ENCODE measurements around the gene TRAF7. TPM values are rescaled to one million over a fixed set of nuclear protein-coding genes. Genes with fewer than 3 reads are reported as not detected.

The TRAF7 gene
- polyA plus RNA-seq, 1 donor from 2014 or later = 30.9 TPM

GRCh38 chr16:2170080-2170479, 14.5 kb downstream of the TRAF7 start:
- H3K9ac ChIP-seq (ENCODE audit: low read length) = no peak overlapping the region
- H3F3A ChIP-seq (ENCODE audit: insufficient read depth, low read length, poor library complexity, severe bottlenecking) = no peaks in the 10 kb centered on the region
- no peaks in the 10 kb centered on the region for H3K36me3 ChIP-seq (ENCODE audit: insufficient read depth, low read length)
- H3K4me3 ChIP-seq (ENCODE audit: low read length) = no peak overlapping the region
- H3K27ac ChIP-seq (ENCODE audit: low read length) = no peak overlapping the region
- no peaks in the 10 kb centered on the region for H4K20me1 ChIP-seq (ENCODE audit: insufficient read depth)
- H3K4me2 ChIP-seq (ENCODE audit: low read length) = no peak overlapping the region
- H3K27me3 ChIP-seq (ENCODE audit: insufficient read depth, low read depth, low read length) = no peaks in the 10 kb centered on the region
- H3K79me2 ChIP-seq (replicated peaks; ENCODE audit: insufficient read depth, low read length) = no peaks in the 10 kb centered on the region
- H3K9me3 ChIP-seq (ENCODE audit: low read length) = no peaks in the 10 kb centered on the region
- no peak overlapping the region for H2AFZ ChIP-seq (ENCODE audit: low read depth, low read length)
- TF ChIP-seq TAF1 (IDR thresholded peaks at IDR 0.05; ENCODE audit: low read depth) = no peak
- TF ChIP-seq, protein P1, sequence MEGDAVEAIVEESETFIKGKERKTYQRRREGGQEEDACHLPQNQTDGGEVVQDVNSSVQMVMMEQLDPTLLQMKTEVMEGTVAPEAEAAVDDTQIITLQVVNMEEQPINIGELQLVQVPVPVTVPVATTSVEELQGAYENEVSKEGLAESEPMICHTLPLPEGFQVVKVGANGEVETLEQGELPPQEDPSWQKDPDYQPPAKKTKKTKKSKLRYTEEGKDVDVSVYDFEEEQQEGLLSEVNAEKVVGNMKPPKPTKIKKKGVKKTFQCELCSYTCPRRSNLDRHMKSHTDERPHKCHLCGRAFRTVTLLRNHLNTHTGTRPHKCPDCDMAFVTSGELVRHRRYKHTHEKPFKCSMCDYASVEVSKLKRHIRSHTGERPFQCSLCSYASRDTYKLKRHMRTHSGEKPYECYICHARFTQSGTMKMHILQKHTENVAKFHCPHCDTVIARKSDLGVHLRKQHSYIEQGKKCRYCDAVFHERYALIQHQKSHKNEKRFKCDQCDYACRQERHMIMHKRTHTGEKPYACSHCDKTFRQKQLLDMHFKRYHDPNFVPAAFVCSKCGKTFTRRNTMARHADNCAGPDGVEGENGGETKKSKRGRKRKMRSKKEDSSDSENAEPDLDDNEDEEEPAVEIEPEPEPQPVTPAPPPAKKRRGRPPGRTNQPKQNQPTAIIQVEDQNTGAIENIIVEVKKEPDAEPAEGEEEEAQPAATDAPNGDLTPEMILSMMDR (IDR thresholded peaks at IDR 0.05; ENCODE audit: poor library complexity, severe bottlenecking) = no peak
- TF ChIP-seq EZH2 (IDR thresholded peaks at IDR 0.05; ENCODE audit: borderline replicate concordance, insufficient read depth, low read length, poor library complexity, severe bottlenecking) = no peak
- TF ChIP-seq SMC3 (conservative IDR thresholded peaks at IDR 0.05; ENCODE audit: poor library complexity) = no peak
- no peak for TF ChIP-seq MXI1 (conservative IDR thresholded peaks at IDR 0.05; ENCODE audit: poor library complexity, severe bottlenecking)
- no peak for TF ChIP-seq EP300 (conservative IDR thresholded peaks at IDR 0.05; ENCODE audit: poor library complexity, severe bottlenecking)
- no peak for TF ChIP-seq RAD21 (conservative IDR thresholded peaks at IDR 0.05)
- H3K9me2 ChIP-seq (ENCODE audit: insufficient read depth, low read length) = no peaks in the 10 kb centered on the region

DNA sequence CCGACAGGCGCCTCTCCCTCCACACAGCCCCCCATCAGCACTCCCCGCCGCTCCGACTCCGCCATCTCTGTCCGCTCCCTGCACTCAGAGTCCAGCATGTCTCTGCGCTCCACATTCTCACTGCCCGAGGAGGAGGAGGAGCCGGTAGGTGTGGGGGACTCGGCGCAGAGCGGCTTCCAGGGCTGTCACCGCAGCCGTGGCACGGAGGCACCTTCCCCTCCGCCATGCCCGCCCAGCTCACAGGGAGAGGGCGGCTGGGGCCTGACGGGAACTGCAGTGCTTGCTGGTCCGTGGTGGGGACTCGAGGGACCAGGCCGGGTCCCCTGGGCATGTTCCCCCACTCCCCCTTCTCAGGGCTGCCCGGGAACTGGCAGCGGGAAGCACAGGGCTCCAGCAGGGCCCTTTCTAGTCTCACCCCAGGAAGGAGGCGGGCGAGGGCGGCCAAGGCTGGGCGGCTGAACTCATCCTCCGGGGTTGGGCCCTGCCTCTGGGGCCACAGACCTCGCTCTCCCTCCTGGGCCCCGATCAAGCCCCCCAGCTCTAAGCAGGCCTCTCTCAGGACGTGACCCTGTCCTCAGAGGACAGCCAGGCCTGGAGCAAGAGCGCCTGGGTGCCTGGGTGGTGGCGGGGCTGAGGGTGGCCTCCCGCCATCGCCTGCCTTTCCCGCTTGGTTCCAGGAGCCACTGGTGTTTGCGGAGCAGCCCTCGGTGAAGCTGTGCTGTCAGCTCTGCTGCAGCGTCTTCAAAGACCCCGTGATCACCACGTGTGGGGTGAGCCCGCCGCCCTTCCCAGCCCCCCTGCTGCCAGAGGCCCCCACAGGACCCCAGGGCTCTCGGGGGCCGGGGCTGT, 15.2 kb downstream of the TRAF7 start:
- no peaks in the 10 kb centered on the region for H4K20me1 ChIP-seq (ENCODE audit: insufficient read depth)
- no peak overlapping the region for H3K27ac ChIP-seq (ENCODE audit: low read length)
- H3K79me2 ChIP-seq (replicated peaks; ENCODE audit: insufficient read depth, low read length) = no peaks in the 10 kb centered on the region
- TF ChIP-seq TAF1 (IDR thresholded peaks at IDR 0.05; ENCODE audit: low read depth) = no peak
- no peak for TF ChIP-seq EZH2 (IDR thresholded peaks at IDR 0.05; ENCODE audit: borderline replicate concordance, insufficient read depth, low read length, poor library complexity, severe bottlenecking)
- TF ChIP-seq, protein P2, sequence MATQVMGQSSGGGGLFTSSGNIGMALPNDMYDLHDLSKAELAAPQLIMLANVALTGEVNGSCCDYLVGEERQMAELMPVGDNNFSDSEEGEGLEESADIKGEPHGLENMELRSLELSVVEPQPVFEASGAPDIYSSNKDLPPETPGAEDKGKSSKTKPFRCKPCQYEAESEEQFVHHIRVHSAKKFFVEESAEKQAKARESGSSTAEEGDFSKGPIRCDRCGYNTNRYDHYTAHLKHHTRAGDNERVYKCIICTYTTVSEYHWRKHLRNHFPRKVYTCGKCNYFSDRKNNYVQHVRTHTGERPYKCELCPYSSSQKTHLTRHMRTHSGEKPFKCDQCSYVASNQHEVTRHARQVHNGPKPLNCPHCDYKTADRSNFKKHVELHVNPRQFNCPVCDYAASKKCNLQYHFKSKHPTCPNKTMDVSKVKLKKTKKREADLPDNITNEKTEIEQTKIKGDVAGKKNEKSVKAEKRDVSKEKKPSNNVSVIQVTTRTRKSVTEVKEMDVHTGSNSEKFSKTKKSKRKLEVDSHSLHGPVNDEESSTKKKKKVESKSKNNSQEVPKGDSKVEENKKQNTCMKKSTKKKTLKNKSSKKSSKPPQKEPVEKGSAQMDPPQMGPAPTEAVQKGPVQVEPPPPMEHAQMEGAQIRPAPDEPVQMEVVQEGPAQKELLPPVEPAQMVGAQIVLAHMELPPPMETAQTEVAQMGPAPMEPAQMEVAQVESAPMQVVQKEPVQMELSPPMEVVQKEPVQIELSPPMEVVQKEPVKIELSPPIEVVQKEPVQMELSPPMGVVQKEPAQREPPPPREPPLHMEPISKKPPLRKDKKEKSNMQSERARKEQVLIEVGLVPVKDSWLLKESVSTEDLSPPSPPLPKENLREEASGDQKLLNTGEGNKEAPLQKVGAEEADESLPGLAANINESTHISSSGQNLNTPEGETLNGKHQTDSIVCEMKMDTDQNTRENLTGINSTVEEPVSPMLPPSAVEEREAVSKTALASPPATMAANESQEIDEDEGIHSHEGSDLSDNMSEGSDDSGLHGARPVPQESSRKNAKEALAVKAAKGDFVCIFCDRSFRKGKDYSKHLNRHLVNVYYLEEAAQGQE (IDR thresholded peaks at IDR 0.05; ENCODE audit: borderline replicate concordance) = no peak
- no peak for TF ChIP-seq SMC3 (conservative IDR thresholded peaks at IDR 0.05; ENCODE audit: poor library complexity)
- TF ChIP-seq MXI1 (conservative IDR thresholded peaks at IDR 0.05; ENCODE audit: poor library complexity, severe bottlenecking) = no peak
- no peak for TF ChIP-seq RAD21 (conservative IDR thresholded peaks at IDR 0.05)
- TF ChIP-seq EP300 (conservative IDR thresholded peaks at IDR 0.05; ENCODE audit: poor library complexity, severe bottlenecking) = no peak
- H3K4me2 ChIP-seq (ENCODE audit: low read length) = no peak overlapping the region
- no peaks in the 10 kb centered on the region for H3K36me3 ChIP-seq (ENCODE audit: insufficient read depth, low read length)
- no peaks in the 10 kb centered on the region for H3K9me3 ChIP-seq (ENCODE audit: low read length)
- H3F3A ChIP-seq (ENCODE audit: insufficient read depth, low read length, poor library complexity, severe bottlenecking) = no peaks in the 10 kb centered on the region
- no peak overlapping the region for H2AFZ ChIP-seq (ENCODE audit: low read depth, low read length)
- H3K9ac ChIP-seq (ENCODE audit: low read length) = no peak overlapping the region
- no peaks in the 10 kb centered on the region for H3K27me3 ChIP-seq (ENCODE audit: insufficient read depth, low read depth, low read length)
- no peak overlapping the region for H3K4me3 ChIP-seq (ENCODE audit: low read length)
- H3K9me2 ChIP-seq (ENCODE audit: insufficient read depth, low read length) = no peaks in the 10 kb centered on the region
